DMS 273 treated with DMSO at 0.1 percent for 48 hours (cell line): Measurements from ENCODE around the gene SARDH.

Experiments
- DNase-seq: peaks from one replicate; lab custom pipeline; 2025; lab: John Stamatoyannopoulos, UW

Gene SARDH

DNA sequence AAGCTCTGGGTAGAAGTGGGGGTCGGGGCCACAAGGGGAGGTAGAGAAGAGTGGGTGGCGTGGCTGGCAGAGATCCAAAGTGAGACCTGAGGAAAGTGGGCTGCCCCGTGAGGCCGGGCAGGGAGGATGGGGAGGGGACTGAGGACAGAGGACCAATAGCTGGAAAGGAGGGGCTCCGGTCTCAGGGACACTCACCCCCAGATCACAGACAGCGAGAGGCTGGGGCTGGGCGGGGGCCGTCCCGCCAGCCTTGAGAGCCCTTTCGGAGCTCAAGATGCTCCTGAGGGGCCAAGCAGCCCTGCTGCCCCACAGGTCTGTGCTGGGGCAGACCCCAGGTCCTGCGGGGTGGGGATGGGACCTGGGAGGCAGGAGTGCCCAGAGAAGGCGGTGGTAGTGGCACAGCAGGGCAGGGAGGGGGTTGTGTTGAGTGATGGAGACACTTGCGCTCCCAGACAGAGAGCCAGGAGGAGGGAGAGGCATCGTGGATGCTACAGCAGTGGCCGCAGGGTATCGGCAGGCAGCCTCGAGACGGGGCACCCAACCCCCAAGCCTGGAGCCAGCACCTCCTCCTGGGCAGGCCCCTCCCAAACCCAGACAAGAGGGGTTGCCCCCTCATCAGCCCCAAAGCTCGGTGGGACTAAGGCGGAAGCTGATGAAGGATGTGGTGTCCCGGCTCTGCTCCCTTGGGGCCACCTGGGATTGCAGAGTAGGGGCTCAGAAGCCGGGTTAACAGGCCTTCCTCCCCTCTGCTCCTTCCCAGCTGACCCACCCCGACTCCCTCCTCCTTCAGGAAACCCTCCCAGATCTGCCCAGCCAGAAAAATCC lies 3.4 kb downstream of the SARDH start:
- DNase-seq: no peak

DNA sequence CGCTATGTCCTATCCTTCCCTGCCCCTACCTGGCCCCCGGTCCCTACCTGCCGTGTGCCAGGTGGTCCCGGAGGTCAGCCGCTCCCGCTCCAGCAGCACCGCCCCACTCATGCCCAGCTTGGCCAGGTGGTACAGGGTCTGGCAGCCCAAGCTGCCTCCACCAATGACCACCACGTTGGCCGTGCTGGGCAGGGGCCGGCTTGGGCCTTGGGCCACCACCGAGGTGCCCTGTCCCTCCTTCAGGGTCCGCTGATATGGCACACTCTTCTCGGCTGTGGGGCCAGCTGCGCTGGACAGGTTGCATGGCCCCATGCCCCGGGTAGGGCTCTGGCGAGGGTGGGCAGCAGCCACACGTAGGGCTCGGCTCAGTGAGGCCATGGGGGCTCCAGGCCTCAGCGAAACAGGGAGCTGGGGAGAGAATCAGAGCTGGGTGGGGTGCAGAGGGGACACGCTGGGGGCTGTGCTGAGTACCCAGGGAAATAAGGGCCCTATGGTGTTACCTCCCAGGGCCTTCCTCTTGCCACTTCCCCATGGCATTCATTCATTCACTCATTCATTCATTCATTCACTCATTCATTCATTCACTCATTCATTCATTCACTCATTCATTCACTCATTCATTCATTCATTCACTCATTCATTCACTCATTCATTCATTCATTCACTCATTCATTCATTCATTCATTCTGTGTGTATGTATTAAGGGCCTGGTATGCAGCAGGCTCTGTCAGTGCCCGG lies 4.2 kb downstream of the SARDH start:
- no peak for DNase-seq

DNA sequence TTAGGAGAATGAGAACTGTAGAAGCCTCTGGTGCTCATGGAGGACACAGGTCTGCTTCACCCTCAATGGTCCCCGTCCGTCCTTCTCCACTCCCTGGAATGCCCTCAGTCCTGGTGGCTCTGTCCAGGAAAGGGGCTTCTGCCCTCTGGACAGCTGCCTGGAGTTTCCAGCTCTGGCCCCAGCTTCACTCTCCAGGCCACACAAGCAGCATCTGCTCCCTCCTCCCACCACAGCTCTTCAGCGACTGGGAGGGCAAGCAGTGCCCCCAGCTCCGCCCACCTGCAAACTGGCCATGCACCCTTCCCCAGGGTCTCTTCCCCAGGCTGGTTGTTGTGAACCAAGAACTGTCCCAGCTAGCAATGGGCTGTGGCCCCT lies 4.7 kb downstream of the SARDH start:
- DNase-seq: no peak

DNA sequence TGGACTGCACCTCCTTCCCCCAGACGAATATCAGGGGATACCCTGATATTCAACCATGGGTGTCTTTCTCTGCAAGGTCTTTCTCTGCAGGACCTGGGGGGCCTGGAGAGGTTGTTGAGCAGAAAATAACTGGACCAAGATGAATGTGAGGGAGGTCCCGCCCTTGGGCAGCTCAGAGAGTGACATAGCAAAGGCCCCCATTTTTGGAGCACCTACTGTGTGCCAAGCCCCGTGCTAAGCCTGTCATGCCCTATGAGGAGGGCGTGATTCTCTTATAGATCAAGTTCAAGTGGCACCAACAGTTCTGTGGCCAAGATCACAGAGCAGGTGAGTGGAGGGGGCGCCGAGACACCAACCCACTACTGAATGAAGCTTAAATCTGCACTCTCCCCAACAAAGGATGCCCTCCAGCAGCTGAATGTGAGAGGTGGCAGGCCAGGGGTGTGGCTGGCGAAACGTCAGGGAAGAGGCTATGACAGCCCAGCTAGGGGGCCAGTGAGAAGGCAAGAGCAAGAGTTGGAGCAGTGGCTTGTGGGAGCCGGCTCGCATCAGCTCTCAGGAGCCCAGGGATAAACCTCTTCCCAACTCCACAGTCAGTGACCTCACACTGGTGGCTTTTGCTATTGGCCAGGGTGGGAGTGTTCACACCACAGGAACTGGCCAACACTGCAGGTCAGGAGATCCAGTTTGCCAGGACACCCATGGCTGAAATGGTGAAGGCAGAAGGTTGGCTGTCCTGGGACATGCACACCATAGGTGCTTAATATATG lies 5.3 kb downstream of the SARDH start:
- no peak for DNase-seq

DNA sequence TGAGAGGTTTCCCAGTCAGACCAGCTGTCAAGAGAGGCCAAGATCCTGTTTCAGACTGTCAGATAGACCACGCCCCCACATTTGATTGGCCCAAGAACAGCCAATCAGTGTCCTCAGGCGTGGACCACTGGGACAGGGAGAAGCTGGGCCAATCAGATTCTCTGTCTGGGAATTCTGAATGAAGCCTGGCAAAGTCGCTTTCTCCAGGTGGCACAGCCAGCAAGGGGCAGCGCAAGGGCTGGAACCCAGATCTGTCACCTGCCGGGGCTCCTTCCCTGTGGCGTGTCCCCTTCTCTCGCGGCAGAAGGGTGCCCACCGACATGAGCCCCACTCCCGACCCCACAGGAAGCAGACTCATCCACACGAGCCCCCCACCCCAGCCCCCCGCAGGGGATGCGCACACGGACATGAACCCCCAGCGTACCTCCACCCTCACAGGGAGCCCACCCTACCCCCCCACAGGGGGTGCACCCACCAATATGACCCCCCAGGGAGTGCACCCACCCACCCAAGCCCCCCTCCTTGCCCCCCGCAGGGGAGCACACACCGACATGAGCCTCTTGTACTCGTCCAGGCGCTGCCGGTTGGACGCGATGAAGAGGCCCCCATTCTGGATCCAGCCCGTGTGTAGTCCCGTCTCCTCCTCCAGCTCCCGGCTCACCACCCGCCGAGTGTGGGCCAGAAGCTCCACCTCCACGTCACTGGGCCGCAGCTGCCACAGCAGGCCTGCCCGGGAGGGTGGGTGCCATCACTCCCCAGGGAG lies 6.1 kb downstream of the SARDH start:
- peak; percentile 77 for DNase-seq

DNA sequence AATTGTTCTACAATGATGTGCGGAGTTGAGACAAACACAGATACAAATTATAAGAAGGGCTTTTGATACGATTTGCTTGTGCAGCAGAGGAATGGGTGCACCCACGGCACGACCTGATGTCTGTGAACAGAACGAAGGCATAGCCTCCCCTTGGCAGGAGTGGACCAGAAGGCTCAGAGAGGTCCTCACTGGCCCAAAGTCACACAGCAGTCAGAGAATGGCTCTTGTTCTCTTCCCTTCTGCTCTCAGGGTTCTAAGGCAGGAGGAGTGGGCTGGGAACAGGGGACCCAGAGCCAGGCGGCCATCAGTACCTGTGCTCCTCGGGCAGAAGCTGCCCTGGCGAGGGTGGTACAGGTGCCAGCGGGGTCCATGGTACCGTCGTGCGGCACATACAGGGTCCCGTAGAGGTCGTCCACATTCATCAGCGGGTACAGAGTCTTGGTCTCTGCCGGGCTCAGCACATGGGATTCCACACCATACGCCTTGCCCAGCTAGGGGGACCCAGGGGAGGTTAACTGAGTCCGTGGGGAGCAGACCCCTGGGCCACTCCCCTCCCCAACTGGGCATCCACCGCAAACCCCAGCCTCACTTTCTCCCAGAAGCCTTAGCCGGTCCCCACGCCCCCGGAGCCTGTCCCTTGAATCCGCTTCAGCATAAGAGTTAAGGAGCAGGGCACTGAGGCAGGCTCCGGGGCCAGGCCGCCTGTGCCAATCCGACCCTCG lies 7.0 kb downstream of the SARDH start:
- DNase-seq: no peak

DNA sequence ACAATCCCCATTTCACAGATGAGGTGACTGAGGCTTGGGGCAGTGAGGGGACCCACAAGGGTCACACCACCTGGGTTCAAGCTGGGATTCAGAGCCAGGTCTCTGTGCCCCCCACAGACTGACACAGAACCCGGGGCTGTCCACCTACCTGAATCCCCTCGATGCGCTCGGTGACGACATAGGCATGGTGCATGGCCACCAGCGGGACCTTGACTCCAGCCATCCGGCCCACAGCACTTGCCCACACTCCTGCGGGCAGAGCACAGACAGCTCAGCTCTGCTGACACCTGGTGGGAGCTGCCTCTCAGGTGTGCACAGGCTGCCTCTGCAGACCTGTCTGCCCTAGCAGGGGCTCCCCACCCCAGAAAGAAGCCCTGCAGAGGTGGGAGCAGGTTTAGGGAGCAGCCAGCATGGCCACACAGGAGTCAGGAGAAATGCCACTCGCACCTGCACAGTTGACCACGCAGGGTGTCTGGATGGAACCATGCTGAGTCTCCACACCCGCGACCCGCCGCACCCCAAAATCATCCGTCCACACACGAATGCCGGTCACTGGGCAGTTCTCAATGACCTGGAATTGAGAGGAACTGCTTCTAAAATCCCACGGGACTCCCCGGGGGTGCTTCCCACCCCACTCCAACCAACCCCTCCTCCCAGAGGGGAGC lies 8.4 kb downstream of the SARDH start:
- no peak for DNase-seq

DNA sequence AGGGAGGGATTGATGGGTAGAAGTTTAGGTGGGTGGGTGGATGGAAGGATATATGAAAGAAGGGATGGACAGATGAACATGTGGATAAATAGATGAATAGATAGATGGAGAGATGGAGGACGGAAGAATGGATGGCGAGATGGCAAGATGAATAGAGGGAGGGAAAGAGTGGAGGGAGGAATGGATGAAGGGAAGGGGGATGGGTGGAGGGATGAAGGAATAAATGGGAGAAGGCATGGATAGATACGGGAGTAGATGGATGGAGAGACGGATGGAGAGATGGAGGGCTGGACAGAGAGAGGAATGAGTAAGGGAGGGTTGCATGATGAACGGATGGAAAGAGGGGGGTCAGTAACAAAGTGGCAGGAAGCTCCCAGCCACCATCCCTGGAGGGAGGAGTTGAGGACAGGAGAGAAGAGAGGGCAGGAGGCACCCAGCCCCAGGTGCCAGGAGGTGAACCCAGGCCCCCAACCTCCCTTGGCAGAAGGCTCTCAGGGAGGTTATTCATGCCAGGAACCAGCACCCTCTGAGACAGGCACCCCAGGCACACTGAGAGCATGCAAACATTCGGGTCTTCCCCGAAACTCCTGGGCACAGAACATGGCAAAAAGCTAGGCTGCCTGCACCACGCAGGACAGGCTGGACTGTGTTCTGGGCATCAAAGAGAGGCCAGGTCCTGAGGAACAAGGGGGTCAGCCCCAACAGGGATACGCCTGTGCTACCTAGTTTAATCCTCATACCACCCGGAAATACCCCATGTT lies 9.1 kb downstream of the SARDH start:
- DNase-seq: no peak

DNA sequence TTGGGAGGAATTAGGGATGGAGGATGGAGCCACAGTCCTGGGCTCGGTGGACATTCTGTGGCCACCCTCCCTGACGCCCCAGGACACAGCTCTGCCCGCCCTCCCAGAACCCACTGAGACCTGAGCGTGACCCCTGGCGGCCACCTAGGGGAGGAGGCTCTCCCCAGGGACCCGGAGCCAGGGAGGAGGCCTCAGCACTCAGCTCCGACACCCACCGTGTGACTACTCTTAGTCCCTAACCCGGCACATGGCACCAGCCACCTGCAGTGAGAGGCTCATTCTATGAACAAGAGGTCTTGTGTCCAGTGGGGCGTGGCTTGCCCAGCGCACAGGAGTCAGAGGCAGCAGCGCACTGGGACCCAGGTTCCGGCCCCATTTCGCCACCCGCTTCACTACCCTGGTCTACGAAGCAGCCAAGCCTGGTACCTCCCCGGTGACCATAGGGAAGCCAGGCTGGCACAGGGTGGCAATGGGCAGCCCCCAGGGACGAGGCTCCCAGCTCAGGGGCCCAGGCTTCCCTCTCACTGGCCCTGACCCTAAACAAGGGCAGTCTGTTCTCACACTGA lies 10.2 kb downstream of the SARDH start:
- no peak for DNase-seq

DNA sequence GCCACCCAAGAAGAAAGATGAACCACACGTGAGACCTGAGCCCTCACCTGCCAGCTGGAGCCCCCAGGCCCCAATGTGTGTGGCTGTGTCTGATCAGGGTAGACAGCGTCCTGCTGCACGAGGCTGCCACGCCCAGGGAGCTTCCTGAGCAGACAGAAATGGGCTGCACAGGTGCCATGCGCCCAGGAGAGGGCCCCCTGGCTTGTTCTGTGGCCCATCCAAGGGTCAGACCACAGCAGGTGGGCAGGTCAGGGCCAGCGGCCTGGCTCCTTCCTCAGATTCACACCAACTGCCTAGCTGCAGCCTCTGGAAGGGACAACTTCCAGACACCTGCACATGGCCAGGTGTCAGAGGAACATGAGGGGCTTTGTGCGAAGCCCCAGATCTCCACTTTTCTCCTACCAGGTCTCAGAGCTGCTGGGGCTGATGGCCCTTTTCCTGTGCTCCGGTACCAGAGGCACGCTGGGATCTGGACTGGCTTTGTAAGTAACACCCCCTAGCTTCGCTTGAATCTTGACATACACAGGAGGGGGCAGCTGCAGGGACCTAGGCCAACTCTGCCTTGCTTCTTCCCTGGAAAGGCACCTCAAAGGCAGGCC lies 10.8 kb downstream of the SARDH start:
- DNase-seq: no peak

DNA sequence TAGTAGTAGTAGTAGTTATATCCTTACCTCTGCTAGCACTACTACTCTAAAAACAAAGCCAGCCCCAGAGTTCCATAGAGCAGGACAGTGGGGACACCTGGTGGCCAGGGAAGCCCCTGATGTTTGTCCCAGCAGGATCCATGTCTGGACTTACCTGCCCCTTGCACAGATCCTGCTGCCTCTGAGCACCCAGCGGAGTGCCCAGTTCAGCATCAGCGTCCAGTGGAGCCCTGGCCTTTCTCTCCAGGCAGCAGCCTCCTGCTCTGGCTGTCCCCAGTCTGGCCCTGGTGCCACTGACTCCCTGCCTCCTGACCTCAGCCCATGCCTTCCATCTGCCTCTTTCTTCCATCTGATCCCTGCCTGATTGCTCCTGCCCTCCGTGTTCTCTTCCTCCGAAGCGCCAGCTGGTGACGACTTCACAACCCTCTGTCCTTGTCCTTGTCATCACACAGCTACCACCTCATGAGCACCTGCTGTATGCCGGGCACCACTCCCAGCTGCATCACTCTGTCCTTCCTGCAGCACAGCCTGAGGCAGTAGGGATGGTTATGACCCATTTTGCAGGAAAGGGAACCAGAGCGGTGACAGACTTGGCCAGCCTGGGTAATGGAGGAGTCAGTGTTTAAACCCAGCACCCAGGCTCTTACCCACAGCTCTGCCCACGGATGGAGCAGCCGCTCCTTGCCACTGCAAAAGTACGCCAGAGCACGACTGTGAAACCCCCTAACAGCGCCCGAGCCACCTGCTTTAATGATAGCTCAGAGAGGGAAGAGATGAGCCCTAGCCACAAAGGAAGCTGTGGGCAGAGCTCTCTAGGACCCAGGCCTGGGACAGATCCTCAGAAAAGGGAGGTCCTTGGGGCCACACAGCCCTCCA lies 11.5 kb downstream of the SARDH start:
- no peak for DNase-seq

DNA sequence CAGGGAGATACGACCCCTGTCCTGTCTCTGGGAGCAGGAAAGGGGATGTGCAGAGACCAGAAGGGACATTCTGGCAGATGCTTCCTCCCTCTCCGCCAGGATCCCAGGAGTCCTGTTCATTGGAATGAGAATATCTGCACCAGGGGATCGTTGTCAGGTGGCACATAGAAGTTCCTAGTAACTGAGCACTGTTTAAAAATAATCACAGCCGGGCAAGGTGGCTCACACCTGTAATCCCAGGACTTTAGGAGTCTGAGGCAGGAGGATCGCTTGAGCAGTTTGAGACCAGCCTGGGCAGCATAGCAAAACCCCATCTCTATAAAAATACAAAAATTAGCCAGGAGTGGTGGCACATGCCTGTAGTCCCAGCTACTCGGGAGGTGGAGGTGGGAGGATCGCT lies 12.3 kb downstream of the SARDH start:
- DNase-seq: no peak

DNA sequence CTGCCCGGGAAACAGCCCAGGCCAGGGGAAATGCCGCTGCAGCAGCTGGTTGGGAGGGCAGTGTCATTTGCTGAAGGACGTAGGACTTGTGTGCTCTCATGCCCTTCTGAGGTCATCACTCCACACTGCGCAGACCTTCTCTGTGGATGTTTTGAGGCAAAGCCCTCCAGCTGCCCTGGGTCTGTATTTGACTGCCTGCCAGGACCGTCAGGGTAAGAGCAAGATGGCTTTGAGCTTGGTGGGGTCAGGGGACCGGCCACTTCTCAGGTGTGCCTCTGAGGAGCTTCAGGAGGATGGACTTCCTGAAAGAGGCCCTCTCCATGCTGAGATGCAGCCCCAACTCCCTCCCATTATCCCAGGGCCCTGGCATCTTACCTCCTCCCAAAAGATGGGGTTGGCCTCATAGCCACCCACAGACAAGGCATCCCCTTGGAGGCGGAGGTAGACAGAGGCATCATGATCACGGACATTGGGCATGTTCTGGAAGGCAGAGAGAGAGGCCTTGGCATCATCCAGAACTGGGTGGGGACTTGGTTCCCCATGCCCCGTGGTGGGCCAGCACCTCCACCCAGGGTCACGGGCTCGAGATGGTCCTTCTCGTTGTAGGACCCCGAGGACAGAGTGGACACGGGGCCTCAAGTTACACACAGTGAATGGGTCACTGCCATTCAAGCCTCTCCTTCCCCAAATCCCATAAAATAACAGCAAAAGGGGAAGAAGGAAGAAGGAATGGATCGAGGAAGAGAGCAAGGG lies 19.4 kb downstream of the SARDH start:
- no peak for DNase-seq

DNA sequence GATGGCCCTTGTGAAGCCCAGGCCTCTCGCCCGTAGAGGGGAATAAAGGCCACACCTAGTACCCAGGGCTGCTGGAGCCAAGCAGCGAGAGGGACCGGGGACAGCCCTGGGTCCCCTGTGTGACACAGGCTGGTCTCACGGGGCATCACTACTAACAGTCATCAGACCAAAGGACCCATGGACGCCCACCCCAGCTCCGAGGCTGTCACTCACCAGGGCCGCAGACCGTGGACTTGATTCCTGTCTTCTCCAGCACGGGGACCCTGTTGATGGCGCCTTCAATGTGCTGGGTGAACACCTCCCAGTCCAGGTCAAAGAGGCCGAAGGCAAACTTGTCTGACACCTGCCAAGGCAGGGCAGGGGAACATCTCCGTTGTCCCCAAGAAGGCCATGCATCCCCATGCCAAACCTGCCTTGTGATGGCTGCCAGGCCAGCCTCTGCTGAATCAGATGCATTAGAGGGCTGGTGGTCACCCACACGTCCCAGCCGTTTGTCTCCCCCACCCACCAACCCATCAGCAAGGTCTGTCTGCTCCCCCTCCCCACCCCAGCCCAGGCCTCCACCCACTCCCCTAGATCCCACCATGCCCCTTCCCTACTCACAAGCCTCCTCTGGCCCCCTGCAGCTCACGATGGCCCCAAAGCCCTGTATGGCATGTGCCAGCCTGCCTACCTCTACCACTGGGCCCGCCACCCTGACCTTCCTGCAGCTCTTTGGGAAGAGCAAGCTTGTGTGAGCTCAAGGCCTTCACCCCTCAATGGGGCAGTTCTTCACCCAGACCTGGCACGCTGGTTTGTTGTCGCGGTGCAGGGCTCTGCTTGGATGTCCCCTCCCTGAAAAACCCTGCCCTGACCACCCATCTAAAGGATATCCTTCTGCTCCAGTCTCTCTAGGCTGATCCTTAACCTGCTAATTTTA lies 20.8 kb downstream of the SARDH start:
- DNase-seq: no peak

DNA sequence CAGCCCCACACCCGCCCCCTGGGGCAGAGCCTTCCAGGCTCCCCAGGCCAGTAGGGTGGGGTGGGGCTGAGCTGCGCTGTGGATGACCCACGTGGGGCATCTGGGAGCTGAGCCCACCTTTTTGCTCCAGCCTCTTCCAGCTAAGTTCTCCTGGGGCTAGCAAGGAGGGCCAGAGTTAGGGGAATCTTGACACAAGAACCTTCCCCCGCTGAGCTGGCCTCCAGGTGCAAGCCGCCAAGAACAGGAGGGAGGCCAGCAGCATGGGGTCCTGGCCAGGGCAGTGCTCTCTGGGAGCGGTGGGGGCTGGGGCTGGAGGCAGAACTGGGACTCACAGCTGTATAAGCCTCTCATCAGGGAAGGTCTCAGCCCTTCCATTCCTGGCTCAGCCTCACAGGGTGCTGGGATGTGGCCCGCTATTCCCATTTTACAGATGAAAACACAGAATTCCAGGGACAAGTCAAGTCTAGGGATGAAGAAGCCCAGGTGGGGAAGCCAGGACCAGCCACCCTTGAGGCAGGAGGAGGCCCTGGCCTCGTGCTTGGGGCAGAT lies 21.5 kb downstream of the SARDH start:
- DNase-seq: no peak

DNA sequence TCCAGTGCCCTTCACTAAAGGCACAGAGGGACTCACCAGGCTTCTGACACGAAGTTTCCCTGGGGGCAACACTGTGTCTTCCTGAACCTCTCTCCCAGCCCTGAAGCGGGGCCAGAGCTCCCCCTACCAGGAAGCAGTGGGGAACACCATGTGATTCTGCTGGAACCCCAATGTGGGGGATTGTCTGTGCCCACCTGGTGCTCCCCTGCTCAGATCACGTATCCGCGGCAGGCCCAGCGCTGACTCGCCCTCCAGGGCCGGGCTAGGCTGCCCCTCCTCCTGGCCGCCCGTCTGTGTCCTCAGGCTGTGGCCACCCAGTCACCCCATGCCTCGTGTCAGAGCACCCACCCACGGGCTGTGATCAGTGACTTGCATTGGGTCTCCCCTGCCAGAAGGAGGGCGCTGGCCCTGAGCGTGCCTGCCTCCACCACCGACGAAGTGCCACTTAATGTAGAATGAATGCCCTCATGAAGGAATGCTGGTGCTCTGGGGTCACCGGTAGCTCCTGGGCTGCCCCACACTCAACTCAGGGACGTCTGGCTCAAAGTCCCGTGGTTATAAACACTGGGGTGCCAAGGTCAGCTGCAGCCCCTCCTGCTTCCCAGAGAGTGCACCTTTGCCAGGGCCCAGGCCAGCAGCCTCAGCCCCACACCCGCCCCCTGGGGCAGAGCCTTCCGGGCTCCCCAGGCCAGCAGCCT lies 22.1 kb downstream of the SARDH start:
- DNase-seq: no peak
